H1 (cell line): Measurements from ENCODE around the gene NPM1. TPM values are rescaled to one million over a fixed set of nuclear protein-coding genes. Genes with fewer than 3 reads are reported as not detected.
"Not testable (repeated sequence)": the region's sequence is repeated elsewhere in the genome, so short reads cannot be mapped to it uniquely, and the experiment has no call there.

ENCODE experiments used
- CTCF ChIA-PET: fragments of 300-600 bp; sonication (Branson Sonifier 250); formaldehyde crosslinking; loops from one replicate; lab custom pipeline; 2021; ENCODE audit not compliant: partially characterized antibody; lab: Charles Lee
- POLR2A ChIA-PET: fragments of 300-600 bp; sonication (Branson Sonifier 250); formaldehyde crosslinking; loops from one replicate; lab custom pipeline; 2021; ENCODE audit warnings: inconsistent platforms; ENCODE audit not compliant: partially characterized antibody; lab: Charles Lee
- DNase-seq, 2 experiments: peaks; one replicate each; pipeline versions ENCODE4 v3.0.0 to v3.0.0-alpha.2; 2010 to 2022; ENCODE audit warnings: low spot score in 2 of 2, low read depth in 1 of 2, mixed read lengths in 1 of 2
- FAIRE-seq: peaks from 2 replicates; lab custom pipeline; 2011; peaks lifted over from hg19 to GRCh38; lab: Jason Lieb, UNC
- H2AFZ ChIP-seq: 2 replicates; pipeline ENCODE4 v1.8.1; 2012; ENCODE audit warnings: low read length, inconsistent platforms
- H2AK5ac ChIP-seq: 2 replicates; pipeline ENCODE4 v1.6.1; 2013; ENCODE audit warnings: low read depth, low read length
- H2BK120ac ChIP-seq: replicated peaks from 2 replicates; pipeline ENCODE3; 2013; ENCODE audit warnings: low read depth, low read length, inconsistent platforms
- H2BK12ac ChIP-seq: 2 replicates; pipeline ENCODE4 v1.6.1; 2013; ENCODE audit warnings: low read depth, low read length
- H2BK15ac ChIP-seq: 2 replicates; pipeline ENCODE4 v1.6.1; 2013; ENCODE audit warnings: low read length
- H2BK20ac ChIP-seq: 2 replicates; pipeline ENCODE4 v1.6.1; 2013; ENCODE audit warnings: low read length
- H2BK5ac ChIP-seq: 2 replicates; pipeline ENCODE4 v1.6.1; 2013; ENCODE audit warnings: low read depth, low read length
- H3K14ac ChIP-seq: 2 replicates; pipeline ENCODE4 v1.6.1; 2013; ENCODE audit warnings: inconsistent platforms; ENCODE audit not compliant: insufficient read length
- H3K18ac ChIP-seq: 2 replicates; pipeline ENCODE4 v1.6.1; 2013; ENCODE audit warnings: low read length; ENCODE audit errors: extremely low read depth
- H3K23ac ChIP-seq: 2 replicates; pipeline ENCODE4 v1.6.1; 2013; ENCODE audit warnings: inconsistent platforms; ENCODE audit not compliant: insufficient read length
- H3K23me2 ChIP-seq: 2 replicates; pipeline ENCODE4 v1.6.1; 2013; ENCODE audit warnings: low read depth, low read length
- H3K27ac ChIP-seq: 2 replicates; pipeline ENCODE4 v1.6.1; 2011; ENCODE audit warnings: low read depth, low read length, inconsistent platforms
- H3K27me3 ChIP-seq, 4 experiments: replicated peaks in 1 of 4; 1 replicate in 1 of 4; 2 replicates in 3 of 4; pipeline versions ENCODE4 v1.6.1 to v1.8.1; 2011 to 2013; ENCODE audit warnings: low read length in 3 of 4, mild to moderate bottlenecking in 3 of 4, inconsistent platforms in 2 of 4, mixed read lengths in 2 of 4, moderate library complexity in 1 of 4; ENCODE audit not compliant: control insufficient read depth in 3 of 4, insufficient read depth in 3 of 4; ENCODE audit errors: extremely low read depth in 1 of 4
- H3K36me3 ChIP-seq, 4 experiments: 2 replicates each; pipeline versions ENCODE4 v1.6.1 to v1.8.1; 2011 to 2013; ENCODE audit warnings: mild to moderate bottlenecking in 4 of 4, low read length in 3 of 4, moderate library complexity in 2 of 4, control low read depth in 1 of 4, inconsistent platforms in 1 of 4; ENCODE audit not compliant: insufficient read depth in 4 of 4, control insufficient read depth in 2 of 4
- H3K4ac ChIP-seq: replicated peaks from 2 replicates; pipeline ENCODE3; 2013; ENCODE audit warnings: low read length, low read depth, mixed read lengths, inconsistent platforms; ENCODE audit not compliant: insufficient read length
- H3K4me1 ChIP-seq, 4 experiments: replicated peaks in 1 of 4; 1 replicate in 1 of 4; 2 replicates in 3 of 4; pipeline versions ENCODE4 v1.6.1 to v1.8.1; 2011 to 2013; ENCODE audit warnings: low read length in 3 of 4, inconsistent platforms in 2 of 4, mixed read lengths in 1 of 4; ENCODE audit not compliant: insufficient read depth in 4 of 4, control insufficient read depth in 3 of 4
- H3K4me2 ChIP-seq, 2 experiments: 2 replicates each; pipeline versions ENCODE4 v1.6.1 to v1.8.1; 2011 to 2013; ENCODE audit warnings: low read depth in 2 of 2, low read length in 2 of 2, control low read depth in 1 of 2, inconsistent platforms in 1 of 2, mild to moderate bottlenecking in 1 of 2; ENCODE audit not compliant: insufficient read depth in 1 of 2
- H3K4me3 ChIP-seq, 4 experiments: fragments of 200-600, 300-600 bp in 1 of 4; sonication (generic), shearing (Covaris generic), sonication (Bioruptor Twin) in 1 of 4; 2 replicates each; pipeline versions ENCODE4 v1.5.1 to v1.8.1; 2011 to 2016; ENCODE audit warnings: low read length in 4 of 4, low read depth in 3 of 4, control low read depth in 2 of 4, inconsistent platforms in 2 of 4, mild to moderate bottlenecking in 2 of 4, mixed read lengths in 1 of 4, moderate library complexity in 1 of 4; ENCODE audit not compliant: insufficient read depth in 2 of 4; ENCODE audit errors: extremely low read depth in 1 of 4
- H3K56ac ChIP-seq: replicated peaks from 2 replicates; pipeline ENCODE3; 2013; ENCODE audit warnings: low read depth, mild to moderate bottlenecking, mixed read lengths, low read length, inconsistent platforms; ENCODE audit not compliant: insufficient read length
- H3K79me1 ChIP-seq: 2 replicates; pipeline ENCODE4 v1.6.1; 2013; ENCODE audit warnings: low read depth, low read length, control low read depth
- H3K79me2 ChIP-seq, 2 experiments: 2 replicates each; pipeline versions ENCODE4 v1.6.1 to v1.8.1; 2012 to 2013; ENCODE audit warnings: low read length in 2 of 2, mild to moderate bottlenecking in 2 of 2, inconsistent platforms in 1 of 2; ENCODE audit not compliant: insufficient read depth in 2 of 2, control insufficient read depth in 1 of 2
- H3K9ac ChIP-seq, 4 experiments: replicated peaks in 1 of 4; 1 replicate in 1 of 4; 2 replicates in 3 of 4; pipeline versions ENCODE4 v1.6.1 to v1.8.1; 2011 to 2013; ENCODE audit warnings: low read depth in 3 of 4, low read length in 3 of 4, control low read depth in 2 of 4, mild to moderate bottlenecking in 2 of 4, moderate library complexity in 2 of 4, inconsistent platforms in 1 of 4; ENCODE audit errors: extremely low read depth in 1 of 4
- H3K9me3 ChIP-seq, 2 experiments: 2 replicates each; pipeline versions ENCODE4 v1.6.1 to v1.8.1; 2012 to 2013; ENCODE audit warnings: mild to moderate bottlenecking in 2 of 2, moderate library complexity in 2 of 2, control low read depth in 1 of 2, inconsistent platforms in 1 of 2, low read depth in 1 of 2, low read length in 1 of 2, mixed read lengths in 1 of 2; ENCODE audit not compliant: insufficient read depth in 2 of 2
- H4K20me1 ChIP-seq, 2 experiments: replicated peaks in 1 of 2; 2 replicates each; pipeline versions ENCODE3 to v1.8.1; 2011 to 2013; ENCODE audit warnings: inconsistent platforms in 2 of 2, low read length in 2 of 2, mild to moderate bottlenecking in 1 of 2; ENCODE audit not compliant: insufficient read depth in 2 of 2, control insufficient read depth in 1 of 2
- H4K5ac ChIP-seq: 2 replicates; pipeline ENCODE4 v1.6.1; 2013; ENCODE audit warnings: low read length, low read depth, mixed read lengths, inconsistent platforms; ENCODE audit not compliant: insufficient read length
- H4K8ac ChIP-seq: 2 replicates; pipeline ENCODE4 v1.8.0; 2013; ENCODE audit warnings: mild to moderate bottlenecking, moderate library complexity, low read length, inconsistent platforms; ENCODE audit not compliant: insufficient read depth; ENCODE audit errors: extremely low read depth
- H4K91ac ChIP-seq: replicated peaks from 2 replicates; pipeline ENCODE3; 2013; ENCODE audit warnings: low read length, mixed read lengths, inconsistent platforms; ENCODE audit not compliant: insufficient read length
- POLR2AphosphoS5 ChIP-seq: IDR thresholded peaks from 2 replicates; pipeline ENCODE4 v1.6.1; 2011; ENCODE audit warnings: low read depth, low read length
- WGBS, 2 experiments: shearing (Covaris generic) in 1 of 2; methylation state at CpG; one replicate each; pipeline versions ENCODE4 v1.1.6 to v1.1.7; 2013 to 2015; ENCODE audit warnings: low lambda C conversion rate in 2 of 2, mixed read lengths in 2 of 2, inconsistent platforms in 1 of 2, low coverage in 1 of 2, missing lambda C conversion rate in 1 of 2; ENCODE audit not compliant: insufficient replicate concordance in 2 of 2, insufficient coverage in 1 of 2, insufficient read length in 1 of 2; ENCODE audit errors: extremely low coverage in 1 of 2, missing lambda C conversion rate in 1 of 2; 5-methylcytosine and 5-hydroxymethylcytosine counted together
- polyA plus RNA-seq, 7 experiments: library from polyadenylated mRNA; depleted of rRNA in 3 of 7; stranded (reverse) in 5 of 7; unstranded in 2 of 7; fragments of >200 nt in 5 of 7; fragments of 200-250 nt in 2 of 7; gene quantifications; 1 replicate in 5 of 7; 2 replicates in 1 of 7; 4 replicates in 1 of 7; pipeline versions ENCODE4 v1.2.1 to v1.2.3, GENCODE V29; 2011 to 2013; ENCODE audit warnings: missing spikeins in 2 of 7, mixed read lengths in 2 of 7
- total RNA-seq: library from RNA; stranded (reverse); fragmentation: NEBNext Ultra II Directional; extraction: Animal tissue kit (Norgen Biotek cat#: 25700); gene quantifications from 2 replicates; pipeline ENCODE4 v1.2.1, GENCODE V29; 2021

NPM1 gene
- total and polyA plus RNA-seq, 2 of the 8 experiments (the other 6 are each of a cell fraction or from before 2014, with no cell fraction given), result 2,182 to 4,042 TPM

GRCh38 chr5:171396583-171396982 is 8.9 kb downstream of the NPM1 start:
- H4K8ac ChIP-seq, H4K5ac ChIP-seq, H3K23ac ChIP-seq, H3K56ac ChIP-seq, H3K4me3 ChIP-seq, H2BK12ac ChIP-seq, H3K27ac ChIP-seq, H2BK15ac ChIP-seq, H2BK20ac ChIP-seq, H3K9ac ChIP-seq, H2BK120ac ChIP-seq, H3K18ac ChIP-seq, H3K27me3 ChIP-seq, DNase-seq, H3K79me1 ChIP-seq, H2BK5ac ChIP-seq, FAIRE-seq, H4K91ac ChIP-seq, H3K23me2 ChIP-seq, H3K4me1 ChIP-seq, H3K4ac ChIP-seq, H3K14ac ChIP-seq, H3K9me3 ChIP-seq, H2AFZ ChIP-seq, H2AK5ac ChIP-seq: not testable (repeated sequence)
- H3K79me2 ChIP-seq, result peaks cover 75 to 100% of the 10 kb centered on the region in 2 experiments
- WGBS, 2 experiments, result 96% methylated on average over 11 of the region's 11 CpGs; no CpG with 5 or more reads in 1 of the 2 experiments
- peak; percentile 78; the same call in 1 of the 2 replicates for TF ChIP-seq POLR2AphosphoS5
- H3K4me2 ChIP-seq, result peak overlapping the region in 1 of 2 experiments; percentile 25; a peak in 1 of 4 replicates
- H4K20me1 ChIP-seq, result peaks cover 50 to 65% of the 10 kb centered on the region in 2 experiments
- CTCF ChIA-PET, result interaction anchor here (1.6 kb wide), 1 partner anchor 9 kb away, joined by 11 read pairs; no protein-coding TSS in a partner anchor
- POLR2A ChIA-PET, result interaction anchor here (1.2 to 20.7 kb wide), 5 partner anchors 8 to 98 kb away, joined by 3 to 626 read pairs (median 25); partner anchors contain the start of genes FGF18 and NPM1
- peaks cover 57 to 100% (median 93%) of the 10 kb centered on the region in 4 experiments for H3K36me3 ChIP-seq
